ENCODE results near the gene RELB. TPM values are rescaled to one million over a fixed set of nuclear protein-coding genes. Genes with fewer than 3 reads are reported as not detected.

Gene RELB
- total RNA-seq, 3 donors from 2014 or later: 20.9 to 30.3 (median 21.1) TPM

GRCh38 chr19:45005787-45006186 is 4.5 kb downstream of the RELB start:
- Histone ChIP-seq H3K36me3 (ENCODE audit: low read depth) (peaks cover 3% of the 10 kb centered on the region), H3K9me3 (no peaks in the 10 kb centered on the region), H3K4me3 (no peak overlapping the region), H3K4me1 (ENCODE audit: low read depth) (peaks cover 43% of the 10 kb centered on the region)
- peak; percentile 27 for ATAC-seq
- intact Hi-C loops (cut with DNase I, micrococcal nuclease): no loop called here
- peak; percentile 69 to 84 (median 74) for DNase-seq
- TF ChIP-seq CTCF (IDR thresholded peaks at IDR 0.05): no peak

GRCh38 chr19:45008552-45008951 is 7.3 kb downstream of the RELB start:
- no peaks in the 10 kb centered on the region for H3K9me3 ChIP-seq
- ATAC-seq (peak; percentile 87), DNase-seq (peak; percentile 82 to 87 (median 86))
- no peak overlapping the region for H3K4me3 ChIP-seq
- H3K4me1 ChIP-seq (ENCODE audit: low read depth): peaks cover 33% of the 10 kb centered on the region
- no peak for TF ChIP-seq CTCF (IDR thresholded peaks at IDR 0.05)
- intact Hi-C loops (cut with DNase I, micrococcal nuclease): no loop called here
- no peaks in the 10 kb centered on the region for H3K36me3 ChIP-seq (ENCODE audit: low read depth)

GRCh38 chr19:45009625-45010255 is 8.5 kb downstream of the RELB start:
- DNase-seq: no peak
- no peak overlapping the region for H3K4me3 ChIP-seq
- H3K36me3 ChIP-seq (ENCODE audit: low read depth): no peaks in the 10 kb centered on the region
- peaks cover 29% of the 10 kb centered on the region for H3K4me1 ChIP-seq (ENCODE audit: low read depth)
- no peaks in the 10 kb centered on the region for H3K9me3 ChIP-seq
- TF ChIP-seq CTCF (IDR thresholded peaks at IDR 0.05): no peak
- intact Hi-C loops (cut with DNase I, micrococcal nuclease): no loop called here
- no peak for ATAC-seq

GRCh38 chr19:45010306-45010705 is 9.0 kb downstream of the RELB start:
- Histone ChIP-seq H3K36me3 (ENCODE audit: low read depth) (no peaks in the 10 kb centered on the region), H3K9me3 (no peaks in the 10 kb centered on the region), H3K4me3 (no peak overlapping the region), H3K4me1 (ENCODE audit: low read depth) (peaks cover 29% of the 10 kb centered on the region)
- no peak for TF ChIP-seq CTCF (IDR thresholded peaks at IDR 0.05)
- intact Hi-C loops (cut with DNase I, micrococcal nuclease): no loop called here
- no peak for ATAC-seq
- no peak for DNase-seq

GRCh38 chr19:45011959-45012358 is 10.7 kb downstream of the RELB start:
- ATAC-seq: no peak
- DNase-seq: no peak
- no peak overlapping the region for H3K4me3 ChIP-seq
- H3K4me1 ChIP-seq (ENCODE audit: low read depth): peaks cover 16% of the 10 kb centered on the region
- H3K36me3 ChIP-seq (ENCODE audit: low read depth): no peaks in the 10 kb centered on the region
- intact Hi-C loops (cut with DNase I, micrococcal nuclease): no loop called here
- no peak for TF ChIP-seq CTCF (IDR thresholded peaks at IDR 0.05)
- H3K9me3 ChIP-seq: no peaks in the 10 kb centered on the region

All from mucosa of descending colon (tissue), 3 donors.